T-helper 1 cell treated with Interleukin-12 subunit alpha and Interleukin-12 subunit beta and Interleukin-4 antibody, amounts not matched to agents 30 ng/mL and 1 ng/mL, for 36 hours (primary cell): ENCODE data around the gene TANK. TPM values are rescaled to one million over a fixed set of nuclear protein-coding genes. Genes with fewer than 3 reads are reported as not detected.

Source experiments
- intact Hi-C: fragments of 100-400 bp; cut with micrococcal nuclease; formaldehyde crosslinking; loops from one replicate; pipeline ENCODE4 v1.15.1; 2024
- total RNA-seq: library from RNA; stranded (reverse); gene quantifications from 2 replicates; pipeline ENCODE4 v1.2.3, GENCODE V29; 2022

TANK gene
- total RNA-seq, 1 donor from 2014 or later, result 236 TPM

GRCh38 chr2:161217597-161218185, 57.5 kb downstream of the TANK start:
- intact Hi-C loops, result no loop called here

- intact Hi-C loops, result loop anchor here (1.0 kb wide), 1 partner anchor 35 kb away; no protein-coding TSS in a partner anchor
Measured at GRCh38 chr2:161219211-161219610, 59.0 kb downstream of the TANK start.

- intact Hi-C loops, result loop anchor here (1.0 to 2.0 kb wide), 6 partner anchors 8 to 901 kb away; no protein-coding TSS in a partner anchor
Measured at GRCh38 chr2:161223139-161223732, 63.0 kb downstream of the TANK start.

- intact Hi-C loops, result no loop called here
Measured at GRCh38 chr2:161228511-161229240, 68.4 kb downstream of the TANK start.

GRCh38 chr2:161230959-161231358, 70.7 kb downstream of the TANK start:
- intact Hi-C loops, result loop anchor here (1.0 kb wide), 1 partner anchor 8 kb away; no protein-coding TSS in a partner anchor

GRCh38 chr2:161232571-161232970, 72.3 kb downstream of the TANK start:
- intact Hi-C loops, result no loop called here

- intact Hi-C loops, result no loop called here
Measured at GRCh38 chr2:161233858-161234431, 73.7 kb downstream of the TANK start.

GRCh38 chr2:161234627-161235026, 74.4 kb downstream of the TANK start:
- intact Hi-C loops, result loop anchor here (5.0 kb wide), 1 partner anchor 838 kb away; the partner anchor contains the start of gene DPP4

- intact Hi-C loops, result loop anchor here (1.0 to 5.0 kb wide), 4 partner anchors 8 to 1081 kb away; partner anchors contain the start of genes DPP4 and IFIH1
Measured at GRCh38 chr2:161237392-161238264, 77.4 kb downstream of the TANK start.

GRCh38 chr2:161238265-161238559, 78.0 kb downstream of the TANK start:
- intact Hi-C loops, result loop anchor here (1.0 to 5.0 kb wide), 3 partner anchors 15 to 1081 kb away; partner anchors contain the start of genes DPP4 and IFIH1

- intact Hi-C loops, result loop anchor here (1.0 to 5.0 kb wide), 3 partner anchors 15 to 1080 kb away; partner anchors contain the start of genes DPP4 and IFIH1
Measured at GRCh38 chr2:161238560-161239325, 78.5 kb downstream of the TANK start.

- intact Hi-C loops, result loop anchor here (2.0 to 5.0 kb wide), 5 partner anchors 178 to 1079 kb away; partner anchors contain the start of genes DPP4, IFIH1, RBMS1 and TBR1
Measured at GRCh38 chr2:161239326-161240109, 79.3 kb downstream of the TANK start.

GRCh38 chr2:161241894-161242293, 81.7 kb downstream of the TANK start:
- intact Hi-C loops, result loop anchor here (5.0 kb wide), 3 partner anchors 175 to 770 kb away; partner anchors contain the start of genes RBMS1 and TBR1

GRCh38 chr2:161243312-161243711, 83.1 kb downstream of the TANK start:
- intact Hi-C loops, result loop anchor here (5.0 kb wide), 3 partner anchors 174 to 769 kb away; partner anchors contain the start of genes RBMS1 and TBR1

- intact Hi-C loops, result loop anchor here (1.0 to 5.0 kb wide), 12 partner anchors 21 to 837 kb away; partner anchors contain the start of genes PSMD14, RBMS1, TANK and TBR1
Measured at GRCh38 chr2:161243905-161244304, 83.7 kb downstream of the TANK start.

- intact Hi-C loops, result loop anchor here (1.0 to 5.0 kb wide), 13 partner anchors 7 to 837 kb away; partner anchors contain the start of genes PSMD14, RBMS1, TANK and TBR1
Measured at GRCh38 chr2:161244387-161245260, 84.4 kb downstream of the TANK start.

- intact Hi-C loops, result loop anchor here (1.0 to 2.0 kb wide), 6 partner anchors 8 to 708 kb away; no protein-coding TSS in a partner anchor
Measured at GRCh38 chr2:161245261-161245553, 85.0 kb downstream of the TANK start.

GRCh38 chr2:161245671-161246070, 85.4 kb downstream of the TANK start:
- intact Hi-C loops, result loop anchor here (1.0 to 2.0 kb wide), 6 partner anchors 8 to 707 kb away; no protein-coding TSS in a partner anchor
